HepG2 (cell line): ENCODE results near the gene BABAM2. TPM values are rescaled to one million over a fixed set of nuclear protein-coding genes. Genes with fewer than 3 reads are reported as not detected.

Source experiments
- ATAC-seq: fragments of 200-7000 bp; cut with Tn5 transposase; 3 replicates; pipeline ENCODE4 v1.9.1; 2020; ENCODE audit warnings: mild to moderate bottlenecking, moderate library complexity
- BruUV-seq: library from RNA; stranded (reverse); fragments of 400-500 nt; replicated peaks from 2 replicates; lab custom pipeline; 2021; lab: Mats Ljungman, UMichigan
- CTCF ChIA-PET: fragments of 300-600 bp; formaldehyde crosslinking; extraction: SDS; loops from one replicate; lab custom pipeline; 2021; ENCODE audit warnings: low total read pairs, inconsistent platforms, low intra/inter-chr PET ratio; lab: Yijun Ruan, JAX
- POLR2A ChIA-PET: fragments of 350-600 bp; sonication (Branson Sonifier 250); formaldehyde crosslinking; loops from one replicate; lab custom pipeline; 2020; ENCODE audit warnings: antibody characterized with exemption, inconsistent platforms; lab: Yijun Ruan, JAX
- DNase-seq: peaks from one replicate; pipeline ENCODE4 v3.0.0-alpha.2; 2015; ENCODE audit warnings: low spot score
- FAIRE-seq: peaks from 3 replicates; lab custom pipeline; 2011; peaks lifted over from hg19 to GRCh38; lab: Jason Lieb, UNC
- H2AFZ ChIP-seq: one replicate; pipeline ENCODE4 v1.6.1; 2011; ENCODE audit warnings: low read length, inconsistent platforms
- H3K27ac ChIP-seq: fragments of 300-600 bp; 3 replicates; pipeline ENCODE4 v1.8.0; 2011; ENCODE audit warnings: mixed run types, mild to moderate bottlenecking, mixed read lengths, low read length, inconsistent platforms; ENCODE audit not compliant: insufficient read depth; ENCODE audit errors: extremely low read length
- H3K27me3 ChIP-seq, 2 experiments: fragments of 200-600 bp in 1 of 2; 2 replicates in 1 of 2; 3 replicates in 1 of 2; pipeline versions ENCODE4 v1.6.0 to v1.8.0; 2011; ENCODE audit warnings: low read length in 2 of 2, mild to moderate bottlenecking in 2 of 2, moderate library complexity in 2 of 2, inconsistent platforms in 1 of 2; ENCODE audit not compliant: insufficient read depth in 2 of 2, control insufficient read depth in 1 of 2
- H3K36me3 ChIP-seq, 2 experiments: fragments of 200-600 bp in 1 of 2; replicated peaks in 1 of 2; 2 replicates in 1 of 2; 3 replicates in 1 of 2; pipeline versions ENCODE4 v1.5.1 to v1.8.0; 2011; ENCODE audit warnings: low read length in 2 of 2, inconsistent platforms in 1 of 2; ENCODE audit not compliant: insufficient read depth in 2 of 2, control insufficient read depth in 1 of 2
- H3K4me1 ChIP-seq: 2 replicates; pipeline ENCODE4 v1.5.1; 2012; ENCODE audit warnings: low read length, inconsistent platforms; ENCODE audit not compliant: insufficient read depth
- H3K4me2 ChIP-seq: 2 replicates; pipeline ENCODE4 v1.6.0; 2011; ENCODE audit warnings: low read depth, low read length, inconsistent platforms
- H3K4me3 ChIP-seq, 3 experiments: fragments of 200-600 bp in 1 of 3; sonication (generic), shearing (Covaris generic) in 1 of 3; replicated peaks in 1 of 3; 2 replicates each; pipeline ENCODE4 v1.5.1; 2011 to 2016; ENCODE audit warnings: low read length in 3 of 3, inconsistent platforms in 2 of 3, low read depth in 2 of 3, mild to moderate bottlenecking in 2 of 3, control low read depth in 1 of 3, mixed read lengths in 1 of 3; ENCODE audit not compliant: insufficient read depth in 1 of 3
- H3K79me2 ChIP-seq: one replicate; pipeline ENCODE4 v1.6.1; 2011; ENCODE audit warnings: low read length, inconsistent platforms; ENCODE audit not compliant: insufficient read depth
- H3K9ac ChIP-seq: 2 replicates; pipeline ENCODE4 v1.6.0; 2011; ENCODE audit warnings: mild to moderate bottlenecking, low read depth, low read length, inconsistent platforms; ENCODE audit not compliant: insufficient read depth
- H3K9me3 ChIP-seq: 2 replicates; pipeline ENCODE4 v1.5.1; 2012; ENCODE audit warnings: mild to moderate bottlenecking, low read length
- H4K20me1 ChIP-seq: 2 replicates; pipeline ENCODE4 v1.6.0; 2011; ENCODE audit warnings: inconsistent platforms, mild to moderate bottlenecking, low read length, moderate library complexity; ENCODE audit not compliant: insufficient read depth
- HNF4A ChIP-seq: sonication (generic); formaldehyde crosslinking; IDR thresholded peaks from 2 replicates; pipeline ENCODE4 v1.4.0; 2020; ENCODE audit warnings: missing genetic modification reagents
- KMT2B ChIP-seq: IDR thresholded peaks from 2 replicates; pipeline ENCODE4 v1.6.1; 2016; ENCODE audit warnings: missing genetic modification reagents, missing compliant biosample characterization
- TBX2 ChIP-seq: sonication (generic); formaldehyde crosslinking; IDR thresholded peaks from 2 replicates; pipeline ENCODE4 v1.5.0; 2020; ENCODE audit warnings: missing genetic modification reagents, mild to moderate bottlenecking, borderline replicate concordance
- TEAD3 ChIP-seq: optimal IDR thresholded peaks from 2 replicates; pipeline ENCODE3; 2016; ENCODE audit warnings: borderline replicate concordance
- WGBS: methylation state at CpG from one replicate; pipeline ENCODE4 v1.1.6; 2017; ENCODE audit warnings: low lambda C conversion rate; 5-methylcytosine and 5-hydroxymethylcytosine counted together
- in situ Hi-C: cut with HindIII; loops from 2 replicates; pipeline ENCODE4 v1.10.0; 2017; ENCODE audit warnings: low pct_unique_long_range_greater_than_20kb; ENCODE audit not compliant: extremely low pct_ligation_motif_present
- intact Hi-C: fragments of 100-400 bp; cut with micrococcal nuclease; formaldehyde crosslinking; loops from one replicate; pipeline ENCODE4 v1.10.0; 2022; ENCODE audit not compliant: unreplicated experiment
- polyA plus RNA-seq, 8 experiments: library from polyadenylated mRNA; depleted of rRNA in 3 of 8; stranded (reverse) in 7 of 8; unstranded in 1 of 8; fragments of >200 nt; fragmentation: Illumina TruSeq in 4 of 8; extraction: Trizol in 4 of 8; gene quantifications; 2 replicates each; pipeline versions ENCODE4 v1.2.1 to v1.2.3, GENCODE V29; 2011 to 2016; ENCODE audit warnings: low read depth in 4 of 8, missing spikeins in 1 of 8, mixed read lengths in 1 of 8; ENCODE audit not compliant: insufficient read depth in 1 of 8
- total RNA-seq, 5 experiments: library from RNA; depleted of rRNA; stranded (reverse); fragments of >200 nt; fragmentation: Illumina TruSeq; extraction: Trizol; gene quantifications; 2 replicates each; pipeline ENCODE4 v1.2.3, GENCODE V29; 2016; ENCODE audit warnings: low read depth in 1 of 5
- TF ChIP-seq, protein P1 (sequence below): sonication (generic); formaldehyde crosslinking; IDR thresholded peaks from 2 replicates; pipeline ENCODE4 v1.5.1; 2020; ENCODE audit warnings: mild to moderate bottlenecking, moderate library complexity, missing genetic modification reagents
- TF ChIP-seq, protein P2 (sequence below): IDR thresholded peaks from 2 replicates; pipeline ENCODE4 v1.6.1; 2016

Gene BABAM2
- total and polyA plus RNA-seq, 2 of the 13 experiments (the other 11 are each of a cell fraction or from before 2014, with no cell fraction given), result 24.9 to 28.0 TPM

DNA sequence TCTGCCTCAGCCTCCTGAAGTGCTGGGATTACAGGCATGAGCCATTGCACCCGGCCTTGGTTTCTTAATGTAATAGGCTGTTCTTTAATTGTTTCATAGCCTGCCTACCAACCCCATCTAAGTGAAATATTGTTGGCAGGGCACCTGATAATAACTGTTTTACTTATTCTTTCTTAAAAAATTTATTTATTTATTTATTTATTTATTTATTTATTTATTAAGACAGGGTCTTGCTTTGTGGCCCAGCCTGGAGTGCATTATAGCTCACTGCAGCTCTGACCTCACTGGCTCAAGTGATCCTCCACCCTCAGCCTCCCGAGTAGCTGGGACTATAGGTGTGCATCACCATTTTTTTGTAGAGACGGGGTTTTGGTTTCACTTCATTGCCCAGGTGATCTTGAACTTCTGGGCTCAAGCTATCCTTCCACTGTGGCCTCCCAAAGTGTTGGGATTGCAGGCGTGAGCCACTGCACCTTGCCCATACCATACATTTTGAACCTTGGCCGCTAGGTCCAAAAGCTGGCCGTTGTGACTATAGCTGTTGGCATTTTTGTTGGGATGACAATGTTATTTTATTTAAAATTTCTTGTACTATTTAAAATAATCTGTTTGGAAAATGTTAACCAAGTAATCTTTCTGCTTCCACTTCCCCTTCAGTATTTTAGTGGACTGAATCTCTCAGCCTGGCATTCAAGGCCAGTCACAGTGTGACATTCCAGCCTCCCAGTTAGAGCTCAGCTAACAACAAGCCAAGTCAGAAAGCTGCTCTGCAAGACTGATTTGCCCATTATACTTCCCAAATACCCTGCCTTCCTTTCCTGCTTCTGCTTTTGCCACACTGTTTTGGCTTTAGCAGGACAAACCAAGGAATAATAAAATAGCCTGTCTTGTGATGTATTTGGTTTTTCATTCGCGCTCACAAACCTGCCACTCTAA lies 52.4 kb downstream of the BABAM2 start:
- no peak overlapping the region for H3K4me3 ChIP-seq
- WGBS, result 93% methylated on average over 8 of the region's 8 CpGs
- CTCF ChIA-PET, result no interaction called here

More for the DNA sequence above, 52.4 kb downstream of the BABAM2 start:
- Histone ChIP-seq H3K9me3 (no peaks in the 10 kb centered on the region), H3K4me2 (no peak overlapping the region), H3K27me3 (no peaks in the 10 kb centered on the region), H3K36me3 (peaks cover 0 to 2% of the 10 kb centered on the region in 2 experiments; a peak in 1 of 5 replicates), H2AFZ (no peak overlapping the region), H4K20me1 (no peaks in the 10 kb centered on the region), H3K4me1 (no peaks in the 10 kb centered on the region), H3K9ac (no peak overlapping the region), H3K79me2 (no peaks in the 10 kb centered on the region), H3K27ac (peak overlapping the region; percentile 28)
- intact Hi-C loops, result no loop called here
- ATAC-seq (no peak; the same call in 2 of the 3 replicates), FAIRE-seq (no peak), DNase-seq (no peak)
- TF ChIP-seq HNF4A (CRISPR knock-in tag) (0 out of 2 replicates have a peak, but pooled peaks have one; percentile 19), KMT2B (CRISPR knock-in tag) (no peak), TBX2 (no peak), TEAD3 (CRISPR knock-in tag) (peak; percentile 64)
- TF ChIP-seq, protein P1, sequence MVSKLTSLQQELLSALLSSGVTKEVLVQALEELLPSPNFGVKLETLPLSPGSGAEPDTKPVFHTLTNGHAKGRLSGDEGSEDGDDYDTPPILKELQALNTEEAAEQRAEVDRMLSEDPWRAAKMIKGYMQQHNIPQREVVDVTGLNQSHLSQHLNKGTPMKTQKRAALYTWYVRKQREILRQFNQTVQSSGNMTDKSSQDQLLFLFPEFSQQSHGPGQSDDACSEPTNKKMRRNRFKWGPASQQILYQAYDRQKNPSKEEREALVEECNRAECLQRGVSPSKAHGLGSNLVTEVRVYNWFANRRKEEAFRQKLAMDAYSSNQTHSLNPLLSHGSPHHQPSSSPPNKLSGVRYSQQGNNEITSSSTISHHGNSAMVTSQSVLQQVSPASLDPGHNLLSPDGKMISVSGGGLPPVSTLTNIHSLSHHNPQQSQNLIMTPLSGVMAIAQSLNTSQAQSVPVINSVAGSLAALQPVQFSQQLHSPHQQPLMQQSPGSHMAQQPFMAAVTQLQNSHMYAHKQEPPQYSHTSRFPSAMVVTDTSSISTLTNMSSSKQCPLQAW (CRISPR knock-in tag), result no peak
- TF ChIP-seq, protein P2, sequence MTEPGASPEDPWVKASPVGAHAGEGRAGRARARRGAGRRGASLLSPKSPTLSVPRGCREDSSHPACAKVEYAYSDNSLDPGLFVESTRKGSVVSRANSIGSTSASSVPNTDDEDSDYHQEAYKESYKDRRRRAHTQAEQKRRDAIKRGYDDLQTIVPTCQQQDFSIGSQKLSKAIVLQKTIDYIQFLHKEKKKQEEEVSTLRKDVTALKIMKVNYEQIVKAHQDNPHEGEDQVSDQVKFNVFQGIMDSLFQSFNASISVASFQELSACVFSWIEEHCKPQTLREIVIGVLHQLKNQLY (CRISPR knock-in tag), result no peak
- no TSS peak for BruUV-seq
- in situ Hi-C loops, result no loop called here
- POLR2A ChIA-PET, result no interaction called here
